ENCODE measurements around the gene GTPBP1.

The GTPBP1 gene

GRCh38 chr22:38782402-38783094, 76.8 kb downstream of the GTPBP1 start:
- no peak for DNase-seq (ENCODE audit: extremely low read depth, low read depth)
- H3K4me3 ChIP-seq (replicated peaks; ENCODE audit: low read depth, low read length), result no peak overlapping the region
- no peak for TF ChIP-seq CTCF (IDR thresholded peaks at IDR 0.05; ENCODE audit: low read depth, low read length, missing control alignments)
